GM12878 (cell line): ENCODE measurements around the gene ELP4. TPM values are rescaled to one million over a fixed set of nuclear protein-coding genes. Genes with fewer than 3 reads are reported as not detected.

ENCODE experiments used
- ATAC-seq: fragments of 200-7000 bp; cut with Tn5 transposase; 3 replicates; pipeline ENCODE4 v1.9.1; 2020; ENCODE audit warnings: mild to moderate bottlenecking, moderate library complexity
- BruUV-seq: library from RNA; stranded (reverse); fragments of 400-500 nt; replicated peaks from 2 replicates; lab custom pipeline; 2021; lab: Mats Ljungman, UMichigan
- CTCF ChIA-PET: fragments of 300-600 bp; sonication (Branson Sonifier 250); formaldehyde crosslinking; extraction: SDS; loops from one replicate; lab custom pipeline; 2021; ENCODE audit warnings: inconsistent platforms; lab: Yijun Ruan, JAX
- POLR2A ChIA-PET: fragments of 350-600 bp; formaldehyde crosslinking; extraction: SDS; loops from one replicate; lab custom pipeline; 2021; ENCODE audit warnings: inconsistent platforms; lab: Charles Lee
- RAD21 ChIA-PET: fragments of 300-600 bp; sonication (Branson Sonifier 250); formaldehyde crosslinking; loops from one replicate; lab custom pipeline; 2023; ENCODE audit warnings: antibody characterized with exemption; ENCODE audit not compliant: unreplicated experiment; lab: Charles Lee
- SMC1A ChIA-PET: fragments of 300-600 bp; sonication (Branson Sonifier 250); formaldehyde crosslinking; loops from one replicate; lab custom pipeline; 2023; ENCODE audit not compliant: unreplicated experiment, uncharacterized antibody; lab: Charles Lee
- DNase-seq: peaks from one replicate; pipeline ENCODE4 v3.0.0-alpha.2; 2011; ENCODE audit warnings: low read depth, low spot score
- FAIRE-seq: peaks from 3 replicates; lab custom pipeline; 2011; peaks lifted over from hg19 to GRCh38; lab: Jason Lieb, UNC
- H2AFZ ChIP-seq: 2 replicates; pipeline ENCODE4 v1.6.0; 2011; ENCODE audit warnings: low read depth, low read length, control low read depth; ENCODE audit not compliant: control insufficient read depth
- H3K27ac ChIP-seq: 2 replicates; pipeline ENCODE4 v1.5.1; 2011; ENCODE audit warnings: control low read depth; ENCODE audit not compliant: control insufficient read depth, insufficient read depth
- H3K27me3 ChIP-seq, 2 experiments: replicated peaks in 1 of 2; 2 replicates each; pipeline versions ENCODE4 v1.6.0 to v1.6.1; 2011; ENCODE audit warnings: low read length in 1 of 2; ENCODE audit not compliant: control insufficient read depth in 2 of 2, insufficient read depth in 2 of 2
- H3K36me3 ChIP-seq, 2 experiments: 2 replicates each; pipeline ENCODE4 v1.5.1; 2011; ENCODE audit warnings: low read length in 1 of 2; ENCODE audit not compliant: control insufficient read depth in 2 of 2, insufficient read depth in 2 of 2
- H3K4me1 ChIP-seq: 2 replicates; pipeline ENCODE4 v1.6.1; 2011; ENCODE audit warnings: mild to moderate bottlenecking, low read length, moderate library complexity, mixed read lengths; ENCODE audit not compliant: control insufficient read depth, insufficient read depth
- H3K4me2 ChIP-seq: 2 replicates; pipeline ENCODE4 v1.6.0; 2011; ENCODE audit warnings: control low read depth; ENCODE audit not compliant: control insufficient read depth, insufficient read depth
- H3K4me3 ChIP-seq: fragments of 200-600 bp; sonication (generic); 2 replicates; pipeline ENCODE4 v1.5.1; 2016
- H3K79me2 ChIP-seq: 2 replicates; pipeline ENCODE4 v1.6.0; 2011; ENCODE audit warnings: low read length; ENCODE audit not compliant: control insufficient read depth, insufficient read depth
- H3K9ac ChIP-seq: 2 replicates; pipeline ENCODE4 v1.8.0; 2011; ENCODE audit warnings: low read length, control low read depth, mixed read lengths; ENCODE audit not compliant: control insufficient read depth, insufficient read depth
- H3K9me3 ChIP-seq: replicated peaks from 3 replicates; pipeline ENCODE4 v1.5.1; 2011; ENCODE audit warnings: mild to moderate bottlenecking, low read length; ENCODE audit not compliant: control insufficient read depth, insufficient read depth
- H4K20me1 ChIP-seq: 2 replicates; pipeline ENCODE4 v1.6.0; 2011; ENCODE audit not compliant: control insufficient read depth, insufficient read depth
- ETV6 ChIP-seq, 2 experiments: fragments of 450-650 bp in 1 of 2; IDR thresholded peaks in 1 of 2; conservative IDR thresholded peaks in 1 of 2; 2 replicates each; pipeline ENCODE4 v1.6.1; 2014; ENCODE audit warnings: antibody characterized with exemption in 1 of 2, borderline replicate concordance in 1 of 2, low read depth in 1 of 2, mild to moderate bottlenecking in 1 of 2, moderate library complexity in 1 of 2
- FOXM1 ChIP-seq: IDR thresholded peaks from 2 replicates; pipeline ENCODE4 v1.6.1; 2012; ENCODE audit warnings: low read depth, mild to moderate bottlenecking, inconsistent platforms, low read length, moderate library complexity
- GATAD2B ChIP-seq: fragments of 450-650 bp; conservative IDR thresholded peaks from 2 replicates; pipeline ENCODE4 v1.6.1; 2017; ENCODE audit warnings: low read depth, mild to moderate bottlenecking, moderate library complexity
- HDAC2 ChIP-seq: fragments of 200-600 bp; sonication (generic); IDR thresholded peaks from 2 replicates; pipeline ENCODE4 v1.6.1; 2017
- IRF4 ChIP-seq: IDR thresholded peaks from 2 replicates; pipeline ENCODE4 v1.6.1; 2011; ENCODE audit warnings: low read depth, low read length
- JUND ChIP-seq: IDR thresholded peaks from 2 replicates; pipeline ENCODE4 v1.6.1; 2012; ENCODE audit warnings: low read depth, mild to moderate bottlenecking, low read length, improper control_type of control experiment, moderate library complexity
- MYB ChIP-seq: fragments of 150-350 bp; IDR thresholded peaks from 2 replicates; pipeline ENCODE4 v1.6.1; 2014; ENCODE audit warnings: mild to moderate bottlenecking, low read depth, low read length, borderline replicate concordance
- MYC ChIP-seq: IDR thresholded peaks from 2 replicates; pipeline ENCODE4 v1.6.1; 2011; ENCODE audit warnings: mild to moderate bottlenecking, low read length, moderate library complexity, inconsistent platforms; ENCODE audit not compliant: insufficient read depth, insufficient replicate concordance, insufficient read length, severe bottlenecking
- NBN ChIP-seq: fragments of 450-650 bp; IDR thresholded peaks from 2 replicates; pipeline ENCODE4 v1.6.1; 2016
- RAD21 ChIP-seq: IDR thresholded peaks from 2 replicates; pipeline ENCODE4 v1.6.1; 2011; ENCODE audit warnings: mild to moderate bottlenecking, low read depth, low read length, moderate library complexity; ENCODE audit not compliant: insufficient read depth
- SMARCA5 ChIP-seq: fragments of 450-650 bp; IDR thresholded peaks from 2 replicates; pipeline ENCODE4 v1.6.1; 2017; ENCODE audit warnings: mild to moderate bottlenecking
- STAT1 ChIP-seq: fragments of 450-650 bp; conservative IDR thresholded peaks from 2 replicates; pipeline ENCODE4 v1.6.1; 2014; ENCODE audit warnings: antibody characterized with exemption, mild to moderate bottlenecking
- YY1 ChIP-seq: IDR thresholded peaks from 2 replicates; pipeline ENCODE4 v1.6.1; 2011; ENCODE audit warnings: low read depth, mild to moderate bottlenecking, low read length
- ZBTB11 ChIP-seq: fragments of 450-650 bp; formaldehyde crosslinking; IDR thresholded peaks from 2 replicates; pipeline ENCODE4 v1.5.0; 2022; ENCODE audit warnings: mild to moderate bottlenecking, missing genetic modification characterization
- WGBS: methylation state at CpG from one replicate; pipeline ENCODE4 v1.1.6; 2016; ENCODE audit warnings: low lambda C conversion rate; ENCODE audit not compliant: insufficient replicate concordance, insufficient coverage; ENCODE audit errors: missing lambda C conversion rate; 5-methylcytosine and 5-hydroxymethylcytosine counted together
- in situ Hi-C: fragments of 300-500 bp; cut with MboI; formaldehyde crosslinking; loops from 9 replicates; pipeline ENCODE4 v1.14.3; 2018; ENCODE audit warnings: mixed read lengths
- intact Hi-C: fragments of 100-400 bp; cut with micrococcal nuclease; formaldehyde crosslinking; loops from one replicate; pipeline ENCODE4 v1.14.2; 2022; ENCODE audit not compliant: unreplicated experiment
- polyA plus RNA-seq, 11 experiments: library from polyadenylated mRNA; depleted of rRNA in 4 of 11; unstranded in 6 of 11; stranded (reverse) in 5 of 11; fragments of >200 nt; fragmentation: Nextera tagmentation in 4 of 11; fragmentation: Illumina TruSeq in 1 of 11; extraction: Ambion mirVana in 4 of 11; extraction: Trizol in 1 of 11; gene quantifications; 1 replicate in 1 of 11; 2 replicates in 10 of 11; pipeline versions ENCODE4 v1.2.1 to v1.2.3, GENCODE V29; 2011 to 2016; ENCODE audit warnings: inconsistent platforms in 2 of 11, missing spikeins in 2 of 11, low read depth in 1 of 11
- total RNA-seq, 4 experiments: library from RNA; depleted of rRNA in 3 of 4; stranded (reverse); fragments of >200 nt in 3 of 4; fragmentation: Illumina TruSeq in 1 of 4; extraction: Trizol in 1 of 4; gene quantifications; 2 replicates each; pipeline versions ENCODE4 v1.2.1 to v1.2.3, GENCODE V29; 2013 to 2021
- TF ChIP-seq, protein P1 (sequence below): IDR thresholded peaks from 2 replicates; pipeline ENCODE4 v1.6.1; 2012; ENCODE audit warnings: low read depth, low read length, improper control_type of control experiment

Gene ELP4
- total and polyA plus RNA-seq, 10 of the 15 experiments (the other 5 are each of a cell fraction or from before 2014, with no cell fraction given) = 17.7 to 36.1 (median 27.0) TPM

GRCh38 chr11:31699066-31699465 lies 189.5 kb downstream of the ELP4 start:
- SMC1A ChIA-PET = no interaction called here
- Histone ChIP-seq H3K4me2 (no peak overlapping the region), H3K27me3 (no peaks in the 10 kb centered on the region), H3K4me1 (no peaks in the 10 kb centered on the region), H2AFZ (no peak overlapping the region), H3K9me3 (no peaks in the 10 kb centered on the region), H3K27ac (no peak overlapping the region), H3K79me2 (no peaks in the 10 kb centered on the region), H4K20me1 (no peaks in the 10 kb centered on the region), H3K9ac (no peak overlapping the region), H3K4me3 (no peak overlapping the region), H3K36me3 (no peaks in the 10 kb centered on the region)
- POLR2A ChIA-PET = no interaction called here
- TF ChIP-seq, protein P1, sequence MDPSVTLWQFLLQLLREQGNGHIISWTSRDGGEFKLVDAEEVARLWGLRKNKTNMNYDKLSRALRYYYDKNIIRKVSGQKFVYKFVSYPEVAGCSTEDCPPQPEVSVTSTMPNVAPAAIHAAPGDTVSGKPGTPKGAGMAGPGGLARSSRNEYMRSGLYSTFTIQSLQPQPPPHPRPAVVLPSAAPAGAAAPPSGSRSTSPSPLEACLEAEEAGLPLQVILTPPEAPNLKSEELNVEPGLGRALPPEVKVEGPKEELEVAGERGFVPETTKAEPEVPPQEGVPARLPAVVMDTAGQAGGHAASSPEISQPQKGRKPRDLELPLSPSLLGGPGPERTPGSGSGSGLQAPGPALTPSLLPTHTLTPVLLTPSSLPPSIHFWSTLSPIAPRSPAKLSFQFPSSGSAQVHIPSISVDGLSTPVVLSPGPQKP = no peak
- TF ChIP-seq RAD21 = no peak
- RAD21 ChIA-PET = no interaction called here
- DNase-seq = no peak
- WGBS = 19% methylated on average over 1 of the region's 1 CpG
- FAIRE-seq = no peak
- intact Hi-C loops (no loop called here), in situ Hi-C loops (no loop called here)
- no TSS peak for BruUV-seq
- no peak for ATAC-seq
- CTCF ChIA-PET = no interaction called here

DNA sequence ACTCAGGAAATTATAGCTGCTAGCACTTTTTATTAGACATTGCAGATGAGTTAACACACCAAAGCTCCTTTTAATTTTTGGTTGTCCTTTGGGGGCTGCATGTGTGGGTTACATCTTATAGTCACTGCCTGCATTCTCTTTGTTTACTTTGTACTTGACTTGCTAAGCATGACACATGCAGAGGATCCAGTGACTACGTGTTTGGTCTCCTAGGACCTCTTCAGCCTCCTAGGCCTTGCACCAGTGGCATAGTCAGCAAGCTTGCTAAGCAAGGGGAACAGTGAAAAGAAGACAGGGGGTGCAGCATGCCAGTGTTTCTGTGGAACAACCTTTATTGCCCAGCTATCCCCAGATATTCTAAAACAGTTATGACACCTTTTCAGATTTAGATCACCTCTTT lies 193.4 kb downstream of the ELP4 start:
- H2AFZ ChIP-seq = no peak overlapping the region
- RAD21 ChIA-PET = no interaction called here
- no TSS peak for BruUV-seq
- DNase-seq (no peak), ATAC-seq (no peak), FAIRE-seq (peak; percentile 71)
- H3K27me3 ChIP-seq = no peaks in the 10 kb centered on the region
- no peaks in the 10 kb centered on the region for H4K20me1 ChIP-seq
- no peaks in the 10 kb centered on the region for H3K9me3 ChIP-seq
- POLR2A ChIA-PET = no interaction called here
- no peak overlapping the region for H3K4me3 ChIP-seq
- CTCF ChIA-PET = interaction anchor here (1.2 kb wide), 1 partner anchor 62 kb away, joined by 3 read pairs; no protein-coding TSS in a partner anchor
- no peak overlapping the region for H3K9ac ChIP-seq
- SMC1A ChIA-PET = interaction anchor here (0.9 to 1.0 kb wide), 2 partner anchors 26 to 68 kb away, joined by 3 read pairs; no protein-coding TSS in a partner anchor
- in situ Hi-C loops = no loop called here
- no peaks in the 10 kb centered on the region for H3K36me3 ChIP-seq
- H3K27ac ChIP-seq = no peak overlapping the region
- intact Hi-C loops = no loop called here
- TF ChIP-seq ETV6 (conservative IDR thresholded peaks at IDR 0.05 in 1 of 2, IDR thresholded peaks at IDR 0.05 in 1 of 2; ENCODE audit: borderline replicate concordance in 1 of 2, low read depth in 1 of 2) = no peak
- TF ChIP-seq SMARCA5 = no peak
- no peak for TF ChIP-seq MYB
- TF ChIP-seq HDAC2 = no peak
- TF ChIP-seq JUND = no peak
- TF ChIP-seq ZBTB11 (CRISPR knock-in tag) = no peak
- no peak for TF ChIP-seq YY1
- no peak for TF ChIP-seq STAT1
- TF ChIP-seq FOXM1 = no peak
- TF ChIP-seq MYC = no peak
- TF ChIP-seq NBN = no peak
- no peak for TF ChIP-seq GATAD2B
- TF ChIP-seq IRF4 = no peak
- TF ChIP-seq, all 136 proteins: peak for 0
- WGBS = 40% methylated on average over 1 of the region's 1 CpG
- no peaks in the 10 kb centered on the region for H3K4me1 ChIP-seq
- H3K79me2 ChIP-seq = no peaks in the 10 kb centered on the region
- H3K4me2 ChIP-seq = no peak overlapping the region
